ENCODE measurements around the gene ABI2.
"Not testable (repeated sequence)": the region's sequence is repeated elsewhere in the genome, so short reads cannot be mapped to it uniquely, and the experiment has no call there.

The ABI2 gene

GRCh38 chr2:203359450-203359849, 31.3 kb downstream of the ABI2 start:
- no peak for DNase-seq

DNA sequence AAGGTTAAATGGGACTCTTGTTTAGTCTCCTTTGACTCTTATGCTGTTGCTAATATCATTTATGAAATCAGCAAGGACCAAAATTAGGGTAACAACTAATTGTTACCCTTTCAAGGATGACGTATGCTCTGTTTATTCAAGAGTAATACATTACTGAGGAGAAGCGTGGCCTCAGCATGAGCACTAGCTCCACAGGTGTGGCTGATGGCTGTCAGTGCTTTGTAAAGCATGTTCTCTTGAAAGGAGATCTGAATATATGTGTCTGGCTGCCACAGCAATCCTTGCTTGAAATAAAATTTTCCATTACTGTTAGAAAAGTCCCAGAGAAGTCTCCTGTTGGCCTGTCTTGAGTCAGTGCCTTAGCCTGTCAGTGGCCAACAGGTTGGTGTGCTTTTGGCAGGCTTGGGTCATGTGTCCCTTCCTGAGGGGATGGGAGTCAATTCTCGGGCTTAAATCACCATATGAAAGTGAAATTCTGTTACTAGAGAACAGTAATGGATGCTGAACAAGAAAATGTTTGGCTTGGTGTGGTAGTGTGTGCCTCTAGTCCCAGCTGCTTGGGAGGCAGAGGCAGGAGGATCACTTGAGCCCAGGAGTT, 32.7 kb downstream of the ABI2 start:
- no peak for DNase-seq

- no peak for DNase-seq
These were observed 33.3 kb downstream of the ABI2 start for GRCh38 chr2:203361495-203361894.

- no peak for DNase-seq
These were observed 33.7 kb downstream of the ABI2 start for GRCh38 chr2:203361922-203362321.

- DNase-seq: no peak
These were observed 38.7 kb downstream of the ABI2 start for GRCh38 chr2:203366639-203367466.

- not testable (repeated sequence) for DNase-seq
These were observed 44.5 kb downstream of the ABI2 start for GRCh38 chr2:203372706-203373105.

DNA sequence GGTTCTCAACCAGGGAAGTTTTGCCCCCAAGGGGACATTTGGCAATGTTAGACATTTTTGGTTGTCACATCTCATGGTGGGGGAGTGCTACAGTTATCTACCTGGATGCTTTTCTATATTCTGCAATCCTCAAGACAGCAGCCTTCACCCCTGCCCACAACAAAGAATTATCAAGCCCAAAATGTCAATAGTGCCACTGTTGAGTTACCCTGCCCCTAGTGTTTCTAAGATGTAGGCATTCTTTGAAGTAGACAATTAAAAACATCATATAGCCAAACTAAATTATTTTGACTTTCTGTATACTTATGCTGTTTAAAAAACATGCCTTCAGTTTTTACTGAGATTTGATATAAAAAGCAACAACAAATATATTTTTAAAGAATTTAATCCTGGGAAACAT, 48.0 kb downstream of the ABI2 start:
- DNase-seq: no peak

- DNase-seq: no peak
These were observed 51.0 kb downstream of the ABI2 start for GRCh38 chr2:203379156-203379555.

DNA sequence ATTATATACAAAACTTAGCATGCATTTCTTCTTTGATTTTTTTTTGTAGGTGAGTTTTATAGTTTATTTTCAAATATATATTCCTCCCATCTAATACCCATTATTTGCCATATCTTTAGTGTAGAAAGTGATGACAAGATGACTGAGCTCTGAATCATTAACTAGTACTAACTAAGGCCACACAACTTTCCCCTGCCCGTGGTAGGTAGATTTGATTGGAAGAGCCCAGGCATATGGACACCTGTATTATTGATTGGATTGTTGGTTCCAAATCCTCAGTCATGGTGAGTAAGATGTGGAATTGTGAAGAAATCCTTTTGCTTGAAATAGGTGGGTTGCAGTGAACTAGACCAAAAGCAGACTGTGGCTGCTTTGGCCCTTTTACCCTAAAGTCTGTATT, 54.8 kb downstream of the ABI2 start:
- no peak for DNase-seq

DNA sequence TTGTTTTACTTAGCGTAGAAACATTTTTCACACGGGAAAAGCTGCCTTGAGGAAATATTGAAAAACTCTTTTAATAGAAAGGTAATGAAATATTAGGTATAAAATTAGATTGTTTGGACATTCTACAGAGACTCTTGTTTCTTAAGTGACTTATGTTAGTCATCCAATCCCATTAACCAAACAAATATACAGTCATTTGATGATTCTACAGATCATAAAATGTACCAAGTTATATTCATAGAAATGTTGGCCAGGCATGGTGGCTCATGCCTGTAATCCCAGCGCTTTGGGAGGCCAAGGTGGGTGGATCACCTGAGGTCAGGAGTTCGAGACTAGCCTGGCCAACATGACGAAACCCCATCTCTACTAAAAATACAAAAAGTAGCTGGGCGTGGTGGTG, 60.0 kb downstream of the ABI2 start:
- not testable (repeated sequence) for DNase-seq

GRCh38 chr2:203394519-203395227, 66.5 kb downstream of the ABI2 start:
- no peak for DNase-seq

DNA sequence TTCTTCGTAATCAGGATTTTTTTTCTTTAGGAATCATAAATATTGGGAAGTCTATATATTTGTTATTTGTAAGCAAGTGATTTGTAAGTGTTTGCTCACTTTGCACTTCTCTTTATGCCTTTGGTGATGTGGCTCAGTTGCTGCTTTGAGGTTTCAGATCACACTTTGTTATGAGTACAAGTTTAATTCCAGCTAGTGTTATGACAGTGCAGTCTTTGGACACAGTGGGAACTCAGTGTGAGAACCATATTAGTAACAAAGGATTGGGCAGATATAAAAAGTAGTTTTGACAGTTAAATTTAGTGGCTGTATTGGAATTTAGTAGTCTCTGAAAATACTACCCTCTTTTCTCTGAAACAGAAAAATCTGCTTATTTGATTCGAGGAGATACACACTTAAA, 67.7 kb downstream of the ABI2 start:
- no peak for DNase-seq

- DNase-seq: no peak
These were observed 68.5 kb downstream of the ABI2 start for GRCh38 chr2:203396667-203397066.

DNA sequence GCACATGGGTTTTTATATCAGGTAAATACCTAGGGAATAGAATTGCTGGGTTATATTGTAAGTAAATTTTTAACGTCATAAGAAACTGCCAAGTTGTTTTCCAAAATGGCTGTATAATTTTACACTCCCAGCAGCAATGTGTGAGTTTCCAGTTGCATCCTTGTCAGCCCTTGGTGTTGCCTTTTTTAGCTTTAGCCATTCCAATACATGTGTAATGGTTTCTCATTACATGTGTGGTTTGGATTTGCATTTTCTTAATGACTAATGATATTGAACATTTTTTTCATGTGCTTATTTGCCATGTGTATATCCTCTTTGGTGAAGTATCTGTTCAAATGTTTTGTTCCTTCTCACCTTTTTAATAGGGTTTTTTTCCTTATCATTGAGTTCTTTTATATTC, 70.8 kb downstream of the ABI2 start:
- DNase-seq: no peak

GRCh38 chr2:203400805-203401585, 72.8 kb downstream of the ABI2 start:
- no peak for DNase-seq

DNA sequence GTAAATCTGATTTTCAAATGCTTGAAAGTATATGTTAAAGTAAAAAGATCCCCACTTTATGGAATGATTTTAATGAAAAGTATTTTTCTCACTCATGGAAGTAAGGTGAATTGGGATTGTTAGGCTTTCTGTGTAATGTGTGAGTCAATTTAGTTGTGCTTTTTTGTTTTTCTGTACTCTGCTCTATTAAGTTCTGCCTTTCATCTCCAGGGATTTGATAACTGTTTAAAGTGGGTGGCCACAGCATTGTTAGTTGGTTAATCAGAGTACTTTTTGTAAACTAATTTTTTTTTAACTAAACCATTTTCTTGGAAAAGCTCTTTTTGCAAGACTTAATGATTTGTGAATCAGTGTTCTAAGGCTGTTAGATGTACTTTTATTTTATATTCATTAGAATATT, 76.8 kb downstream of the ABI2 start:
- DNase-seq: no peak

DNA sequence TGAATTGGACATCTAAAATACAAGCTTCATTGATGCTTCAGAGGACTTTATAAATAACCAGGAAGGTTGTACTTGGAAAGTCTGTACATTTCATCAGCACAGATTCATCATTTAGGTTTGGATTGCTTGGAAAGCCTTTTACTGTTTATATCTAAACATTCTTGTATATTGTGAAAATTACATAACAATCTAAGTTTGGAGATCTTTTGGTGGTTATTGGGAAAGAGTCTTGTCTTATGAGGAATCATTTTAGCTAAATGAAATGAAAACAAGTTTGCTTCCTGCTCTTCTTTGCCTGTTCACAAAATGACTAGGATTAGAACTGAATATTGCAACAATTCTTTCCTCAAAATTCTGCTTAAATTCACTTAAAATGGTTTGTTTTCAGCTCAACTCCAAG, 79.3 kb downstream of the ABI2 start:
- DNase-seq: no peak

GRCh38 chr2:203412546-203413331, 84.5 kb downstream of the ABI2 start:
- DNase-seq: no peak

- no peak for DNase-seq
These were observed 85.6 kb downstream of the ABI2 start for GRCh38 chr2:203413796-203414195.

GRCh38 chr2:203418271-203418670, 90.1 kb downstream of the ABI2 start:
- DNase-seq: no peak

DNA sequence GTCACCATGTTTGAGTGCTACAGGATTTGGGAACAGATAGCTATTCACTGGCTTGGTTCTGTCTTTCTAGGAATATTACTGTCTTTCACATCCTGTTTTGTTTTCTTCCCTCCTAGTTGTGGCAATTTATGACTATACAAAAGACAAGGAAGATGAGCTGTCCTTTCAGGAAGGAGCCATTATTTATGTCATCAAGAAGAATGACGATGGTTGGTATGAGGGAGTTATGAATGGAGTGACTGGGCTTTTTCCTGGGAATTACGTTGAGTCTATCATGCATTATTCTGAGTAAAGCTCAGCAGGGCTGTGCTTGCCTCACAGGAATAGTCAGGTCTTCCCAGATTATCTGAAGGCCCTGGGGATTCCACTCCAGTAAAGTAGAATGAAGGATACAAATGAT, 98.9 kb downstream of the ABI2 start:
- no peak for DNase-seq

GRCh38 chr2:203429643-203430042, 101.4 kb downstream of the ABI2 start:
- not testable (repeated sequence) for DNase-seq

Data from stimulated activated CD4-positive, alpha-beta T cell treated with anti-CD3 and anti-CD28 coated beads, Interleukin-2, amount 100 ng/mL, for 48 hours (primary cell).